Ectodermal cell (in vitro differentiated cells): Measurements from ENCODE around the gene UBE2J2.
"Not testable (repeated sequence)": the region's sequence is repeated elsewhere in the genome, so short reads cannot be mapped to it uniquely, and the experiment has no call there.

Source experiments
- H3K27ac ChIP-seq: 2 replicates; pipeline ENCODE4 v1.7.0; 2013; ENCODE audit warnings: mild to moderate bottlenecking, low read depth, low read length; ENCODE audit not compliant: insufficient read depth, poor library complexity, severe bottlenecking
- H3K27me3 ChIP-seq: 2 replicates; pipeline ENCODE4 v1.7.0; 2013; ENCODE audit warnings: mild to moderate bottlenecking, low read length; ENCODE audit not compliant: insufficient read depth, control insufficient read depth, poor library complexity, severe bottlenecking
- H3K36me3 ChIP-seq: one replicate; pipeline ENCODE4 v1.7.0; 2013; ENCODE audit warnings: low read length; ENCODE audit not compliant: control insufficient read depth, insufficient read depth
- H3K4me1 ChIP-seq: one replicate; pipeline ENCODE4 v1.7.0; 2013; ENCODE audit warnings: low read length; ENCODE audit not compliant: control insufficient read depth, insufficient read depth
- H3K4me3 ChIP-seq: 2 replicates; pipeline ENCODE4 v1.7.0; 2013; ENCODE audit warnings: low read depth, low read length, control low read depth; ENCODE audit not compliant: insufficient read depth
- H3K9me3 ChIP-seq: 2 replicates; pipeline ENCODE4 v1.7.0; 2013; ENCODE audit warnings: mild to moderate bottlenecking, low read length, moderate library complexity; ENCODE audit not compliant: control insufficient read depth
- WGBS, 2 experiments: methylation state at CpG; one replicate each; pipeline ENCODE4 v1.1.7; 2013; ENCODE audit warnings: missing lambda C conversion rate in 2 of 2; 5-methylcytosine and 5-hydroxymethylcytosine counted together

UBE2J2 gene

DNA sequence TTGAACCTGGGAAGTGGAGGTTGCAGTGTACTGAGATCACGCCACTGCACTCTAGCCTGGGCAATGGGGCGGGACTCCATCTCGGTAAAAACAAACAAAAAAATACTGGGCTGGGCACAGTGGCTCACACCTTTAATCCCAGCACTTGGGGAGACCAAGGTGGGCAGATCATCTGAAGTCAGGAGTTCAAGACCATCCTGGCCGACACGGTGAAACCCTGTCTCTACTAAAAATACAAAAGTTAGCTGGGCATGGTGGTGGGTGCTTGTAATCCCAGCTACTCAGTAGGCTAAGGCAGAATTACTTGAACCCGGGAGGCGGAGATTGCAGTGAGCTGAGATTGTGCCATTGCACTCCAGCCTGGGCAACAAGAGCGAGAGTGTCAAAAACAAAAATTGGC, 42.5 kb upstream of the UBE2J2 start:
- not testable (repeated sequence) for H3K27me3 ChIP-seq, H3K27ac ChIP-seq, H3K4me1 ChIP-seq, H3K9me3 ChIP-seq, H3K4me3 ChIP-seq
- peaks cover 30% of the 10 kb centered on the region for H3K36me3 ChIP-seq
- WGBS, 2 experiments, result 87 to 91% methylated on average over 8 of the region's 8 CpGs

DNA sequence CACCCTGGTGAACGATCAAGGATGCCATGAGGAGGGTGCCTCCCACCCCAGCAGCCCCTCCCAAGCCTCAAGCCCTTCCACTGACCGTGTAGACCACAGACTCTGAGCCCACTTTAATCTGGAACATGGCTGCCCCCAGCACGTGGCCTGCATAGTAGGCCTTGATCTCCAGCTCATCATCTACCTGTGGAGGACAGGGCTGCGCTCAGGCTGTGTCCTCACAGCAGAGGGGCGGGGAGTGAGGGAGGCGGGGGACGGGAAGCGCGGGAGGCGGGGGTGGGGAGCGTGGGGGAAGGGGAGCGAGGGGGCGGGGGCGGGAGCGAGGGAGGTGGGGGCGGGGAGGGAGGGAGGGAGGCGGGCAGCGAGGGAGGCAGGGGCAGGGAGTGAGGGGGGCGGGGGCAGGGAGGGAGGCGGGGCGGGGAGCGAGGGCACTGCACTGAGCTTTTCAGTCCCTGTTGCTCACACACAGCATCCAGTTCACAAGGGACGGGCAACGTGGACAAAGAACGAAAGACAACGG, 41.8 kb upstream of the UBE2J2 start:
- Histone ChIP-seq H3K36me3 (peaks cover 23% of the 10 kb centered on the region), H3K4me3 (no peak overlapping the region), H3K4me1 (peaks cover 6% of the 10 kb centered on the region), H3K27me3 (no peaks in the 10 kb centered on the region), H3K27ac (peak overlapping the region; percentile 8), H3K9me3 (no peaks in the 10 kb centered on the region)
- 24 to 25% methylated on average over 10 to 14 of the region's 26 CpGs for WGBS, 2 experiments

DNA sequence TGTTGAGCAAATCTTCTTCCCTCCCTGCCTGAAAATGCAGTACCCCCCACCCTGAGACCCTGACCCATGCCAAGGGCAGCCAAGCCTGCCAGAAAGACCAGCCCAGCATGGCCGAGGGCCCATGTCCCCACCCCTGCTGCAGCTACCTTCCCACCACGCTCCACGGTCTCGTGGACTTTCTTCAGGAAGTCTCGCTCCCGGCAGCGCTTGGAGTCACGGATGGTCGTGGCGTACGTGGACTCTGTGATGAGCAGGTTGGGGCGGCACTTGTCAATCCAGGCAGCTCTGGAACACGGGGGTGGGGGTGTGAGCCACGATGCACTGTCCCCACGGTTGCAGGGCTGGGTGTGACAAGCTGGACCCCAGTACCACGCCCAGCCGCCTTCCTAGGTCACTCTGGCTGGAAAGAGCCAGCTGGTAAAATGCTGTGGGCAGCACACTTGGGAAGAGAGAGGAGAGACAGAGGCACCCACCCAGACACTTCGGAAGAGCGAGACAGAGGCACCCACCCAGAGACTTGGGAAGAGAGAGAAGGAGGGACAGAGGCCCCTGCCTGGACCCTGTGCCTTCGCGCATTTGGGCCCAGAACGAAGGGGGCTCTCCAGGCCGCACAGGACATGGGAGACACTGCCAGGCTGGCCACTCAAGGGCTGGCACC, 41.2 kb upstream of the UBE2J2 start:
- H3K9me3 ChIP-seq, result no peaks in the 10 kb centered on the region
- 94 to 95% methylated on average over 23 of the region's 23 CpGs for WGBS, 2 experiments
- H3K27me3 ChIP-seq, result peaks cover under 1% of the 10 kb centered on the region
- peaks cover 22% of the 10 kb centered on the region for H3K36me3 ChIP-seq
- no peak overlapping the region for H3K4me3 ChIP-seq
- peaks cover 12% of the 10 kb centered on the region for H3K4me1 ChIP-seq
- peak overlapping the region; percentile 8 for H3K27ac ChIP-seq

DNA sequence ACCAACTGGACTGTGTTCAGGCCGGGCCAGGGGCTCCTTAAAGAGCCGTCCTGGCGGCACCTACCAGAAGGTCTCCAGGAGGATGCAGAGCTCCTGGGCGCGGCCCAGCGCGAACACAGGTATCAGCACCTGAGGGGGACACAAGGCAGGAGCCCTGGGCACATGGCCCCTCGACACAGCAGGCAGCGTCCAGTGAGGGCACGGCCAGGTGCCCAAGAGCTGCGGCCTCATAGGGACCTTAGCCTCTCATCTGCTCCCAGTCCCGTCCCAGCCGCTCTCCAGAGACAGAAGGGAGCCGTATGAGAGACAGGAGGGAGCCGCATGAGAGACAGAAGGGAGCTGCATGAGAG, 40.6 kb upstream of the UBE2J2 start:
- peaks cover 19% of the 10 kb centered on the region for H3K36me3 ChIP-seq
- no peak overlapping the region for H3K27ac ChIP-seq
- WGBS, 2 experiments, result 95 to 96% methylated on average over 15 of the region's 15 CpGs
- H3K4me3 ChIP-seq, result no peak overlapping the region
- peaks cover 6% of the 10 kb centered on the region for H3K27me3 ChIP-seq
- H3K4me1 ChIP-seq, result peaks cover 18% of the 10 kb centered on the region
- H3K9me3 ChIP-seq, result no peaks in the 10 kb centered on the region

DNA sequence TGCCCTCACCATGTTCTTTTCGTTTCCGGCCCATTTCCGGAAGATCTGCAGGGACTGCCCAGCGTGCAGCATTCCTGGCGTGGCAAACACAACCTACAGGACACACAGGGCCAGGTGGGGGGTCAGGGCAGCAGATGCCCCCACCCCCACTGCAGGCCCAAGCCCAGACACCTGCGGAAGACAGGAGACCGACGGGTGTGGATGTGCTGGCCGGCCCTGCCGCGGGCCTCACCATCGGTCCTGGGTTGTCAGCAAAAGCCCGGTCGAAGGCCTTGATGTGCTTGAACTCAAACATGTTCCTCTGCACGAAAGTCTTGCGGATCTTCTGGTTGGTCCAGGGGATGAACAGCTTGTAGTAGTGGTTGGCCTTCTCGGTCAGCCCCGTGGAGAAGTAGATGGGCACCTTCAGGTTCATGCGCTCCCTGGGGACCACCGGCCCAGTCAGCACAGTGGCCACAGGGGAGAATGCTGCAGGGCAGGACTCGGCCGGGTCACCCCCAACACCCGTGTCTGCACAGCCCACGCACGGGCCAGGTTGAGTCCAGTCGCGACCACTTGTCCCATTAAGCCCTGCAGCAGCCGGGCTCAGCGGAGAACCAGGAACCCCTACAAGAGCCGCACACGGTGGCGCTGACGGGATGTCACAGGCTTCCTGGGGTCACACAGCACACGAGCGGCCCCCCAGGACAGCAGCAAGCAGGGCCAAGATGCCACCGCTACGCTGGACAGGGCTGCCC, 40.0 kb upstream of the UBE2J2 start:
- Histone ChIP-seq H3K4me3 (no peak overlapping the region), H3K27me3 (peaks cover 12% of the 10 kb centered on the region), H3K27ac (no peak overlapping the region), H3K4me1 (peaks cover 19% of the 10 kb centered on the region), H3K9me3 (no peaks in the 10 kb centered on the region), H3K36me3 (peaks cover 14% of the 10 kb centered on the region)
- WGBS, 2 experiments, result 93% methylated on average over 37 of the region's 37 CpGs

DNA sequence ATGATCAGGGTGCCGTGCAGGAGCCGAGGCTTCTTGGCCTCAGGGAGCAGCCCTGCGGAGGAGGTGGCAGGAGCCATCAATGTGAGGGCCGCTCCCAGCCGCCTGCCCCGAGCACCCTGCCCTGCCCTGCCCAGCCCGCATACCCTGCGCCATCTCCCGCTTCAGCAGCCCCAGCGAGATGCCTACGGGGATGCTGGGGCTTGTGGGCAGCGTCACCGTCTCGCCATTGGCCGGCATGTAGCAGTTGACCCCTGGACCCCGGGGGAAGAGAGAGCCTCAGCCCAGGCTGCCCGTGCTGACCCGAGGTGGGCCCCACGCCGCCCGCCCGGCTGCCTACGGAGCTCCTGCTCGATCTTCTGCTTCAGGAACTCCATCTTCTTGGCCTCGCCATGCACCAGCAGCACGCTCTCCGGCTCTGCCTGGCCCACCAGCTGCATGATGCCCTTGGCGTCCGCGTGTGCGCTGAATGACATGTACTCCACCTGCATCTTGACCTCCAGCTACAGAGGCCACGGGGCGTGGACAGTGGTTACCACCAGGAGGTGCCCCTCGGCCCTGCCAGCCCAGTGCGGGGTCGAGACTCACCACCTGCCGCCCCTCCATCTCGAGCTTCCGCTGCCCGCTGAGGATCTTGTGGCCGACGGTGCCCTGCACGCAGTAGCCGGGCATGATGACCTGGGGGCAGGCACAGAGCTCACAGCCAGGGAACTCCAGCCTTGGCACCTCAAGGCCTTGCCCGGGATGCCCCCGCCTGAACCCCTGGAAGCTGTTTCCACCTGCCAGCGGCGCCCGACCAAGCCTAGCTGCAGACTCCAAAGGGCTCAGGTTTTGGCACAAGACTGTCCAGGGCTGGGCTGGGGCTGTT, 39.0 kb upstream of the UBE2J2 start:
- peaks cover 14% of the 10 kb centered on the region for H3K36me3 ChIP-seq
- no peak overlapping the region for H3K4me3 ChIP-seq
- no peak overlapping the region for H3K27ac ChIP-seq
- peaks cover 13% of the 10 kb centered on the region for H3K27me3 ChIP-seq
- WGBS, 2 experiments, result 95 to 96% methylated on average over 49 of the region's 49 CpGs
- no peaks in the 10 kb centered on the region for H3K9me3 ChIP-seq
- peaks cover 19% of the 10 kb centered on the region for H3K4me1 ChIP-seq

DNA sequence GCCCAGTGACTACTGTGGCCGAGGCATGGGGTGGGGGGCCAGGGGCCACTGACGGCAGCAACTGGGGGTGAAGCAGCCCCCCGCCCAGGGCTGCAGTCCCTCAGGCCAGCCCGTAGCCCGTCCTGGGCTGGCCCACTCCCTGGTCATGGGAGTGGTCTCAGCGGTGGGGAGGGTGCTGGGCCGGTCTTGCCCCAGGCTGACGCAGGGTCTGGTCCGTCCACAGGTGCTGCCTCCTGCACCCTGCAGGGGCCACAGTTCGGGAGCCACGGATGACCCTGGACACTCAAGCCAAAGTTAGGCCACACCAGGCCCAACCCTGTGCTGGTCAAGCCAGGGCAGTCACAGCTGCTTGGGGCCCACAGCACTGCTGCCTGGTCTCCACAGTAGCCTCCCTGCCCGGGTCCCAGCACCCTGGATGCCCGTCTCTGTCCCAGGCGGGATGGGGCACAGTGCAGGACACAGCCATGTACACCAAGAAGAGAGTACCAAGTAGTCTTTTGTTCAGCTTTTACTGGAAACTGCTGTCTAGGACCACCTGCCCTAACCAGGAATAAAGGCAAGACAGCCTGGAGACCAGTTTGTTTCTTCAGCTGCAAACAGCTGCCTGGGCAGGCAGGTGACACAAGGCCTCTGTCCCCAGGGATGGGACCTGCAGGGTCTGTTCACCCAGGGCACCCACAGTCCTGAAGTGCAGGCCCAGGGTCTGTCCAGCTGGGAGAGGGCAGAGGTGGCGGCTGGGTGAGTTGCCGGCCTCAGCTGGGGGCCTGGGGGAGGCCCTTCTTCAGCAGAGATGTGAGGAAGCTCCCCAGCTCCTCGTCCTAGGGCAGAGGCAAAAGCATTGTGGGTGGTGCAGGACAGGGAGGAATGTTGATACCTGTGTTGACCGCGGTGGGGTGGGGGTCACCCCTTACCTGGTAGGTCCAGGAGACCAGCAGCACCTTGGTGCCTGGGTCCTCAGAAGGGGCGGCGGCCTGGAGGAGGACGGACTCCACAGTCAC, 37.8 kb upstream of the UBE2J2 start:
- WGBS, 2 experiments, result 95 to 96% methylated on average over 22 of the region's 22 CpGs
- Histone ChIP-seq H3K27me3 (peaks cover 13% of the 10 kb centered on the region), H3K36me3 (peaks cover 14% of the 10 kb centered on the region), H3K4me3 (no peak overlapping the region), H3K27ac (no peak overlapping the region), H3K9me3 (no peaks in the 10 kb centered on the region), H3K4me1 (peaks cover 27% of the 10 kb centered on the region)

DNA sequence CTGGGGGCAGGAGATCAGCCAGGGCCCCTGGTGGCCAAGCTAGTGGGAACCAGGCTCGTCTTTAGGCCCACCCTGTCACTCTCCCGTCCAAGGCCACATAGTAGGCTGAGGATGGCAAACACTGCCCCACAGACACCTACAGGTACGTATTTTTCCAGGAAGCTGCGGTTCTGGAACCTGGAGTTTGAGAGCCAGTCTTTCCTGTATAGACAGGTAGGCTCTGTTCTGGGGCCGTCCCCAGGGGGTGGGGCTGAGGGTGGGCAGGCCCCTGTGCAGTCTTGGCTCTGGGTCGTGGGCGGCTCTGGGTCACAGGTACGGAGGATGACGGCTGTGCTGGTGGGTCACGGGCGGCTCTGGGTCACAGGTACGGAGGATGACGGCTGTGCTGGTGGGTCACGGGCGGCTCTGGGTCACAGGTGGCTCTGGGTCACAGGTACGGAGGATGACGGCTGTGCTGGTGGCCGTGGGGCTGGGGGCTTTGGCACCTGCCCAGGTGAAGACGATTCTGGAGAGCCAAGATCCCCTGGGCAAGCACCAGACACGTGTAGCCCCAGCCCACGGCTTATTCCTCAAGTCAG, 36.9 kb upstream of the UBE2J2 start:
- WGBS, 2 experiments, result 93 to 94% methylated on average over 21 of the region's 21 CpGs
- no peaks in the 10 kb centered on the region for H3K9me3 ChIP-seq
- peaks cover 14% of the 10 kb centered on the region for H3K36me3 ChIP-seq
- peaks cover 13% of the 10 kb centered on the region for H3K27me3 ChIP-seq
- H3K27ac ChIP-seq, result no peak overlapping the region
- peaks cover 27% of the 10 kb centered on the region for H3K4me1 ChIP-seq
- no peak overlapping the region for H3K4me3 ChIP-seq

DNA sequence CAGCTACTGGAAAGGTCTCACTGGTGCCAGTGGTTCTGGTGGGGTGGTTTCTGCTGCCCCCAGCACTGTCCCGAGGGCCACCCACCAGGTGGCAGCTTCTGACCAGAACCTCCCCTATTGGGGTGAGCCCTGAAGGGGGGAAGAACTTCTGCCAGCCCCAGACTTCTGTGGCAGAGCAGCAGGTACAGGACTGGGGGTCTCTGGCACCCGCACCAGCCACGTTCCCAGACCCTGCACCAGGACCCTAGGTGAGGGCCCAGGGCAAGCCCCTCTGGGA, 36.4 kb upstream of the UBE2J2 start:
- Histone ChIP-seq H3K27me3 (peaks cover 13% of the 10 kb centered on the region), H3K36me3 (peaks cover 14% of the 10 kb centered on the region), H3K4me3 (no peak overlapping the region), H3K4me1 (peaks cover 32% of the 10 kb centered on the region), H3K9me3 (no peaks in the 10 kb centered on the region), H3K27ac (no peak overlapping the region)
- WGBS, 2 experiments, result 80 to 85% methylated on average over 3 of the region's 3 CpGs
